ENCODE results near the gene PABPC4L. TPM values are rescaled to one million over a fixed set of nuclear protein-coding genes. Genes with fewer than 3 reads are reported as not detected.

The PABPC4L gene
- total and polyA plus RNA-seq, 9 of the 15 experiments (the other 6 are each of a cell fraction or from before 2014, with no cell fraction given): 0.14 to 1.1 (median 0.41) TPM

GRCh38 chr4:134147941-134148340 lies 53.6 kb downstream of the PABPC4L start:
- Histone ChIP-seq H2AFZ (ENCODE audit: low read depth, low read length) (no peak overlapping the region), H3K79me2 (ENCODE audit: control insufficient read depth, insufficient read depth, low read length) (no peaks in the 10 kb centered on the region), H4K20me1 (replicated peaks; ENCODE audit: control insufficient read depth, insufficient read depth, low read length) (no peaks in the 10 kb centered on the region), H3K27me3 (ENCODE audit: control insufficient read depth in 2 of 2, insufficient read depth in 2 of 2, low read length in 2 of 2) (no peaks in the 10 kb centered on the region), H3K4me3 (no peak overlapping the region), H3K4me1 (replicated peaks in 1 of 2; ENCODE audit: control insufficient read depth in 2 of 2, insufficient read depth in 2 of 2, low read length in 2 of 2) (no peaks in the 10 kb centered on the region), H3K36me3 (ENCODE audit: control insufficient read depth, insufficient read depth, low read length) (no peaks in the 10 kb centered on the region), H3K27ac (ENCODE audit: extremely low read depth, low read depth, low read length) (no peak overlapping the region), H3K9ac (ENCODE audit: insufficient read depth in 1 of 2, low read depth in 2 of 2, low read length in 2 of 2) (no peak overlapping the region), H3K4me2 (ENCODE audit: insufficient read depth, low read length) (no peak overlapping the region), H3K9me1 (ENCODE audit: control insufficient read depth, insufficient read depth, low read length) (no peaks in the 10 kb centered on the region), H3K9me3 (replicated peaks; ENCODE audit: control insufficient read depth, insufficient read depth, low read depth, low read length) (0 out of 2 replicates have a peak, but pooled peaks cover 2% of the 10 kb centered on the region)
- no TSS peak for BruUV-seq (replicated peaks)
- no peak for FAIRE-seq
- no peak for ATAC-seq
- no peak for DNase-seq (ENCODE audit: extremely low read depth in 1 of 4, low spot score in 3 of 4)
- TF ChIP-seq ZNF280B (CRISPR knock-in tag; IDR thresholded peaks at IDR 0.05): no peak
- TF ChIP-seq GTF3C2 (IDR thresholded peaks at IDR 0.05; ENCODE audit: borderline replicate concordance, extremely low read depth, insufficient read length): no peak
- TF ChIP-seq FOXJ3 (CRISPR knock-in tag; IDR thresholded peaks at IDR 0.05): no peak
- TF ChIP-seq PTTG1 (tag; IDR thresholded peaks at IDR 0.05; ENCODE audit: low read depth): no peak
- TF ChIP-seq NRF1 (conservative IDR thresholded peaks at IDR 0.05 in 1 of 2, IDR thresholded peaks at IDR 0.05 in 1 of 2): no peak
- in situ Hi-C loops (cut with MboI): no loop called here
- CTCF ChIA-PET (ENCODE audit: low intra/inter-chr PET ratio): no interaction called here
- POLR2A ChIA-PET: no interaction called here
- intact Hi-C loops (cut with micrococcal nuclease): no loop called here
